ENCODE data around the gene FAM47E. TPM values are rescaled to one million over a fixed set of nuclear protein-coding genes. Genes with fewer than 3 reads are reported as not detected.

FAM47E gene
- total and polyA plus RNA-seq, 2 of the 13 experiments (the other 11 are each of a cell fraction or from before 2014, with no cell fraction given) = 0.33 to 0.66 TPM

GRCh38 chr4:76302826-76303438, 51.4 kb downstream of the FAM47E start:
- TF ChIP-seq CEBPB (IDR thresholded peaks at IDR 0.05; ENCODE audit: borderline replicate concordance, low read depth, low read length) (peak; percentile 49; the same call in 1 of the 2 replicates), ZNF605 (CRISPR knock-in tag; IDR thresholded peaks at IDR 0.05) (no peak), ZFP91 (CRISPR knock-in tag; IDR thresholded peaks at IDR 0.05; ENCODE audit: borderline replicate concordance) (no peak), ZXDC (CRISPR knock-in tag; IDR thresholded peaks at IDR 0.05) (no peak), CEBPG (CRISPR knock-in tag; IDR thresholded peaks at IDR 0.05) (peak; percentile 58), TOPORS (CRISPR knock-in tag; IDR thresholded peaks at IDR 0.05) (no peak), KDM4B (CRISPR knock-in tag; IDR thresholded peaks at IDR 0.05) (no peak), ZNF770 (CRISPR knock-in tag; IDR thresholded peaks at IDR 0.05) (no peak), LCORL (IDR thresholded peaks at IDR 0.05) (no peak), LCORL (CRISPR knock-in tag; IDR thresholded peaks at IDR 0.05) (no peak), ARNTL (CRISPR knock-in tag; IDR thresholded peaks at IDR 0.05) (no peak), ZBTB25 (CRISPR knock-in tag; IDR thresholded peaks at IDR 0.05) (no peak), PRMT3 (CRISPR knock-in tag; IDR thresholded peaks at IDR 0.05; ENCODE audit: borderline replicate concordance, low read depth) (no peak), GATA4 (IDR thresholded peaks at IDR 0.05; ENCODE audit: borderline replicate concordance, low read depth) (no peak)
- Histone ChIP-seq H3K9ac (ENCODE audit: insufficient read depth, low read depth, low read length) (no peak overlapping the region), H3K9me3 (ENCODE audit: low read length) (peaks cover 8% of the 10 kb centered on the region), H3K4me3 (replicated peaks in 1 of 3; ENCODE audit: insufficient read depth in 1 of 3, low read depth in 2 of 3, low read length in 3 of 3) (no peak overlapping the region), H3K27me3 (ENCODE audit: control insufficient read depth in 1 of 2, insufficient read depth in 2 of 2, low read length in 2 of 2) (no peaks in the 10 kb centered on the region; a peak in 1 of 5 replicates), H3K27ac (ENCODE audit: extremely low read length, insufficient read depth, low read length) (no peak overlapping the region), H3K36me3 (replicated peaks in 1 of 2; ENCODE audit: control insufficient read depth in 1 of 2, insufficient read depth in 2 of 2, low read length in 2 of 2) (no peaks in the 10 kb centered on the region), H3K4me2 (ENCODE audit: low read depth, low read length) (no peak overlapping the region), H4K20me1 (ENCODE audit: insufficient read depth, low read length) (no peaks in the 10 kb centered on the region), H3K4me1 (ENCODE audit: insufficient read depth, low read length) (peaks cover 46% of the 10 kb centered on the region), H3K79me2 (ENCODE audit: insufficient read depth, low read length) (peaks cover 10% of the 10 kb centered on the region), H2AFZ (ENCODE audit: low read length) (no peak overlapping the region)
- ATAC-seq (no peak), FAIRE-seq (no peak), DNase-seq (ENCODE audit: low spot score) (no peak)
- POLR2A ChIA-PET = no interaction called here
- intact Hi-C loops (cut with micrococcal nuclease; ENCODE audit: unreplicated experiment) (no loop called here), in situ Hi-C loops (cut with HindIII; ENCODE audit: extremely low pct_ligation_motif_present, low pct_unique_long_range_greater_than_20kb) (loop anchor here (10.0 kb wide), 1 partner anchor 128 kb away; no protein-coding TSS in a partner anchor)
- CTCF ChIA-PET (ENCODE audit: low intra/inter-chr PET ratio, low total read pairs) = no interaction called here
- WGBS (ENCODE audit: low lambda C conversion rate) = 74% methylated on average over 3 of the region's 3 CpGs
- BruUV-seq (replicated peaks) = no TSS peak
